OCI-LY1 (cell line): Measurements from ENCODE around the gene CYFIP1.

ENCODE experiments used
- H2AFZ ChIP-seq: fragments of 200-600 bp; sonication (generic), shearing (Covaris generic); 2 replicates; pipeline ENCODE4 v1.6.0; 2014; ENCODE audit warnings: antibody characterized with exemption, mild to moderate bottlenecking, low read length
- H3F3A ChIP-seq: fragments of 200-600 bp; sonication (generic), shearing (Covaris generic); 2 replicates; pipeline ENCODE4 v1.6.0; 2014; ENCODE audit warnings: mild to moderate bottlenecking, antibody characterized with exemption, low read length, moderate library complexity; ENCODE audit not compliant: insufficient read depth
- H3K27ac ChIP-seq: fragments of 200-600 bp; sonication (generic); 2 replicates; pipeline ENCODE4 v1.5.1; 2014; ENCODE audit warnings: low read length, mixed run types, mild to moderate bottlenecking, low read depth; ENCODE audit not compliant: poor library complexity, severe bottlenecking
- H3K27me3 ChIP-seq: fragments of 200-600 bp; sonication (generic); 2 replicates; pipeline ENCODE4 v1.6.0; 2014; ENCODE audit warnings: antibody characterized with exemption, mild to moderate bottlenecking, low read length, moderate library complexity; ENCODE audit not compliant: insufficient read depth
- H3K36me3 ChIP-seq: fragments of 200-600 bp; sonication (generic); 2 replicates; pipeline ENCODE4 v1.6.1; 2014; ENCODE audit warnings: mild to moderate bottlenecking, antibody characterized with exemption, low read length, moderate library complexity, mixed read lengths; ENCODE audit not compliant: insufficient read depth
- H3K4me1 ChIP-seq: fragments of 200-600 bp; sonication (generic); 2 replicates; pipeline ENCODE4 v1.5.1; 2014; ENCODE audit warnings: mild to moderate bottlenecking, low read length, moderate library complexity; ENCODE audit not compliant: insufficient read depth, severe bottlenecking
- H3K4me2 ChIP-seq: fragments of 200-600 bp; sonication (generic), shearing (Covaris generic); 2 replicates; pipeline ENCODE4 v1.6.1; 2014; ENCODE audit warnings: low read length
- H3K4me3 ChIP-seq: fragments of 200-600 bp; sonication (generic); 2 replicates; pipeline ENCODE4 v1.5.1; 2014; ENCODE audit warnings: low read length, low read depth, mild to moderate bottlenecking, mixed read lengths; ENCODE audit not compliant: poor library complexity, severe bottlenecking
- H3K79me2 ChIP-seq: fragments of 200-600 bp; shearing (Covaris generic); 2 replicates; pipeline ENCODE4 v1.6.1; 2016; ENCODE audit warnings: mixed run types, low read length, mixed read lengths; ENCODE audit not compliant: insufficient read depth
- H3K9ac ChIP-seq: fragments of 200-600 bp; sonication (generic), shearing (Covaris generic); 2 replicates; pipeline ENCODE4 v1.6.1; 2014; ENCODE audit warnings: mild to moderate bottlenecking, low read length, mixed read lengths
- H3K9me2 ChIP-seq: fragments of 200-600 bp; sonication (generic), shearing (Covaris generic); 2 replicates; pipeline ENCODE4 v1.6.1; 2014; ENCODE audit warnings: low read depth, mild to moderate bottlenecking, low read length, mixed read lengths
- H3K9me3 ChIP-seq: fragments of 200-600 bp; shearing (Covaris generic); 2 replicates; pipeline ENCODE4 v1.6.1; 2014; ENCODE audit warnings: low read length, mixed read lengths
- H4K20me1 ChIP-seq: fragments of 200-600 bp; sonication (generic), shearing (Covaris generic); 2 replicates; pipeline ENCODE4 v1.6.0; 2016; ENCODE audit warnings: mild to moderate bottlenecking, low read length; ENCODE audit not compliant: insufficient read depth
- EZH2 ChIP-seq: fragments of 200-600 bp; sonication (generic), shearing (Covaris generic); IDR thresholded peaks from 2 replicates; pipeline ENCODE4 v1.8.0; 2017; ENCODE audit warnings: borderline replicate concordance, mixed run types, mild to moderate bottlenecking, antibody characterized with exemption, low read length, moderate library complexity, mixed read lengths
- TF ChIP-seq, protein P1 (sequence below): fragments of 200-600 bp; sonication (generic), shearing (Covaris generic); IDR thresholded peaks from 2 replicates; pipeline ENCODE4 v1.5.1; 2017; ENCODE audit warnings: mild to moderate bottlenecking, antibody characterized with exemption, low read length, moderate library complexity, mixed read lengths

CYFIP1 gene

DNA sequence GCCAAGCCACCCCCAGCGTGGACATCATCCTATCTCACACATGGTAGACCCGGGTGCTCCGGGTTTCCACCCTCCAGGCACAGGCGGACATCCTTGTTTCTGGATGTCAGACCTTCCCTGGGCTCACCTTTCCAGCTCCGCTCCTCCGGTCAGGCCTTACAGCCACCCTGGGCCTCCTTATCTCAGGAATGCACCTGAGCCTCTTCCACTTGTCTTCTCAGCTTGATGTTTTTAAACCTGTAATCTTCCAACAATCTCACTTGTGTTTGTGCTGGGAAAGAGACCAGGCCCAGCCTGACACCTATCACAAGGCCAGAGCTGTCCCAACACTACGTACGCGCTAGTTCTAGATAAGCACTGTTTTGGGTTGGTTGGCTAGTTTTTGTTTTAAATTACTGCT, 87.8 kb downstream of the CYFIP1 start:
- no peaks in the 10 kb centered on the region for H3K79me2 ChIP-seq
- H3K27ac ChIP-seq = no peak overlapping the region
- H3K9me2 ChIP-seq = no peaks in the 10 kb centered on the region
- H3K9me3 ChIP-seq = no peaks in the 10 kb centered on the region
- no peak overlapping the region for H3K4me3 ChIP-seq
- no peak overlapping the region for H3K9ac ChIP-seq
- H3K4me1 ChIP-seq = no peaks in the 10 kb centered on the region
- TF ChIP-seq, protein P1, sequence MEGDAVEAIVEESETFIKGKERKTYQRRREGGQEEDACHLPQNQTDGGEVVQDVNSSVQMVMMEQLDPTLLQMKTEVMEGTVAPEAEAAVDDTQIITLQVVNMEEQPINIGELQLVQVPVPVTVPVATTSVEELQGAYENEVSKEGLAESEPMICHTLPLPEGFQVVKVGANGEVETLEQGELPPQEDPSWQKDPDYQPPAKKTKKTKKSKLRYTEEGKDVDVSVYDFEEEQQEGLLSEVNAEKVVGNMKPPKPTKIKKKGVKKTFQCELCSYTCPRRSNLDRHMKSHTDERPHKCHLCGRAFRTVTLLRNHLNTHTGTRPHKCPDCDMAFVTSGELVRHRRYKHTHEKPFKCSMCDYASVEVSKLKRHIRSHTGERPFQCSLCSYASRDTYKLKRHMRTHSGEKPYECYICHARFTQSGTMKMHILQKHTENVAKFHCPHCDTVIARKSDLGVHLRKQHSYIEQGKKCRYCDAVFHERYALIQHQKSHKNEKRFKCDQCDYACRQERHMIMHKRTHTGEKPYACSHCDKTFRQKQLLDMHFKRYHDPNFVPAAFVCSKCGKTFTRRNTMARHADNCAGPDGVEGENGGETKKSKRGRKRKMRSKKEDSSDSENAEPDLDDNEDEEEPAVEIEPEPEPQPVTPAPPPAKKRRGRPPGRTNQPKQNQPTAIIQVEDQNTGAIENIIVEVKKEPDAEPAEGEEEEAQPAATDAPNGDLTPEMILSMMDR = no peak
- TF ChIP-seq EZH2 = no peak
- H4K20me1 ChIP-seq = no peaks in the 10 kb centered on the region
- H3K36me3 ChIP-seq = no peaks in the 10 kb centered on the region
- no peaks in the 10 kb centered on the region for H3F3A ChIP-seq
- no peak overlapping the region for H2AFZ ChIP-seq
- no peaks in the 10 kb centered on the region for H3K27me3 ChIP-seq
- H3K4me2 ChIP-seq = no peak overlapping the region

DNA sequence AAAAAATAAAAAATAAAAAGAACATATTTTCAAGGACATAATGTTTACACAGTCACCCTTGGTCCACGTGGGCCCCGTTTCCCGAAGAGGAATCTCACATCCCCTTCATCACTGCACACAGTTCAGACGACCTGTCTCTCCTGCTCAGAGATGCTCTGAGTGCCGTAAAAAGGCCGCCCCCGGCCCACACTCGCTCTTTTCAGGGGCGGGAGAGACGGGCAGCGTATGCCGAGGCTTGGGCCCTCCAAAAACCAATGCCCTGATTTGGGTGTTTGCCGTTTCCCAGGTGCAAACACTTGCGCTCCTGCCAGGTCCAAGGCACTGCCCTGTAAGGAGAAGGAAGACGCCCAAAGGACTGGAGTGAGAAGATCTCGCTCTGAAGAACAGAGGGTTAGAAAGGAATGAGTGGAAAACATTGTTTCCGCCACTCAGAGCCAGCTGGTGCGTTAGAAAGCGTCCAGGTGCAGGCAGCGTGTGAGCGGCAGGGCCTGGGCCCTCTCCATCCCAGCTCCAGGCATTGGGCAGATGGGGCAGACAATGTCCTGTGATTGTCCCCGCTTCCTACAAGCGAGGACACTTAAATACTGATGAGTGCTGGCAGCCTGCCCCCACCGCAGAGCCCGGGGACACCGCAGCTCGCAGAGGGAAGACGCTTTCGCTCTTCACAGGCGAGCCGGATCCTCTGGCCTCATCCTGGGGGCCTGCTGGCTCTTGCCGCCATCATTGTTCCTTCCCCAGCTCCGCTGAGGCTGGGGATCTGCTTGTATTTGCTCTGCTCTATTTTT, 88.5 kb downstream of the CYFIP1 start:
- no peaks in the 10 kb centered on the region for H3K9me2 ChIP-seq
- H3K36me3 ChIP-seq = no peaks in the 10 kb centered on the region
- H3K27me3 ChIP-seq = no peaks in the 10 kb centered on the region
- no peaks in the 10 kb centered on the region for H3K4me1 ChIP-seq
- H2AFZ ChIP-seq = no peak overlapping the region
- no peak overlapping the region for H3K4me3 ChIP-seq
- TF ChIP-seq EZH2 = no peak
- TF ChIP-seq, protein P1 = no peak
- no peak overlapping the region for H3K27ac ChIP-seq
- no peak overlapping the region for H3K4me2 ChIP-seq
- no peak overlapping the region for H3K9ac ChIP-seq
- no peaks in the 10 kb centered on the region for H3K9me3 ChIP-seq
- H4K20me1 ChIP-seq = no peaks in the 10 kb centered on the region
- no peaks in the 10 kb centered on the region for H3K79me2 ChIP-seq
- no peaks in the 10 kb centered on the region for H3F3A ChIP-seq

DNA sequence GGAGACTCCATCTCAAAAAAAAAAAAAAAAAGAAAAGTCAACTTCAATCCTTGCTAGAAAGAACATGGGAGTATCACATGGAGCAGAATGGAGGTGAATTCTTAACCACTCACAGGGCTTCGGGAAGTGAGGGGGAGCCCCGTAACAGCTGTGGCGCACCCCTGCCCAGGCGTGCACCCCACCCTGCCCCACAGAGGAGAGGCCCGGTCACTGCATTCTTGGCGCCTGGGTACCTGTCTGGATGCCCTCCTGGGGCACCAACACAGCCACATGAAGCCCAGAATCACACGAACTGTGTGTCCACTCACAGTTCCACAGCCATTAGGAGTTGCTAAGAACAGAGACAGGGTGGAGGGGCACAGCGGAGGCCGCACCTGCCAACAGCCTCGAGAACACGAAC, 89.9 kb downstream of the CYFIP1 start:
- TF ChIP-seq, protein P1 = no peak
- no peak for TF ChIP-seq EZH2
- Histone ChIP-seq H3F3A (no peaks in the 10 kb centered on the region), H3K9ac (no peak overlapping the region), H3K27ac (no peak overlapping the region), H3K9me2 (no peaks in the 10 kb centered on the region), H3K4me2 (no peak overlapping the region), H3K9me3 (no peaks in the 10 kb centered on the region), H3K4me3 (no peak overlapping the region), H4K20me1 (no peaks in the 10 kb centered on the region), H3K27me3 (no peaks in the 10 kb centered on the region), H3K79me2 (no peaks in the 10 kb centered on the region), H3K4me1 (no peaks in the 10 kb centered on the region), H2AFZ (no peak overlapping the region), H3K36me3 (no peaks in the 10 kb centered on the region)
